ENCODE results near the gene WSB1. TPM values are rescaled to one million over a fixed set of nuclear protein-coding genes. Genes with fewer than 3 reads are reported as not detected.

Gene WSB1
- total and polyA plus RNA-seq, 9 of the 15 experiments (the other 6 are each of a cell fraction or from before 2014, with no cell fraction given) = 22.8 to 229 (median 81.1) TPM

DNA sequence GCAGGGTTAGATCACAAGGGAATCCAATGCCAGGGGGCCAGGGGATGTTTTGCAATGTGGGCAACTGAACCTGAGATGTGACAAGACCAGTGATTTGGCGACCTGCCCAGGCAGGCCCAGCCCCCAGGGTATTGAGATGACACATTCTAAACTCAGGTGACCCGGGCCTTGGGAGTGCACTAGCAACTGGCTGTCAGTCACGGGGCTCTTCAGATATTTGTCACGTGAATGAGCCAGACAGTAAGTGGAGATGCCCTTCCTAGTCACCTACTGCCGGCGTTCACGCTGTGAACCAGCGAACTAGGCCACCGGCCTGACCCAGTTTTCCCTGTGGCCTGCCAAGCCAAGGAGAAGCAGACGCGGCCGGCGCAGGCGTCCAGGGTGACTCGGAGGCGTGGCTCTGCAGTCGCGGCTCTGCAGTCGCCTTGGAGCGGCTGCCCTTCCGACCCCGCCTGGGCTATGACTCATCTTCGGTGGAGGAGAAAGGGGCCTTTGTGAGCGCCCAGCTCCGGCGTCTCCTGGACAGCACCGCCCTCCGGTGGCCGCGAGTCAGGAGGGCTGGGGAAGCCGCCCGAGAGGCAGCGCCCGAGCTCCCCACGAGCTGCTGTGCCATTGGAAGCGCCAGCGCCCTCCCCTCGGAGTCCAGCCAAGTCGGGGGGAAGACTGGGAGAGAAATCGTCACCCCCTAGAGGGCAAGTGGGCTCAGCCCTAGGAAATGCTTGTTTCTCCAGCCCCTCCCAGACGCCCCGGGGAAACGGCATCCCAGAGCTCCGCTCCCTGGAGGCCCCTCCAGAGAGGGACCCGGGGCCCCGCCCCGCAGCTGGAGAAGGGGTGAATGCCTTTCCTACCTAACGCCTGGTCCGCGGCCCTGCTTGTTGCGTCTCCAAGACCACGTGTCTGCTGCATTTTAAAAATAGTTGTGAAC, 38.8 kb downstream of the WSB1 start (continued):
- TF ChIP-seq TEAD1 (CRISPR knock-in tag; IDR thresholded peaks at IDR 0.05) = peak; percentile 31 to 65; a peak in 3 of 4 replicates
- TF ChIP-seq FOXK1 (CRISPR knock-in tag; IDR thresholded peaks at IDR 0.05; ENCODE audit: borderline replicate concordance) = peak; percentile 43; the same call in 1 of the 2 replicates
- TF ChIP-seq ZBED1 (IDR thresholded peaks at IDR 0.05) = no peak
- 0 out of 2 replicates have a peak, but pooled peaks have one; percentile 51 for TF ChIP-seq CREB3L1 (IDR thresholded peaks at IDR 0.05; ENCODE audit: borderline replicate concordance, low read depth)
- TF ChIP-seq E2F1 (CRISPR knock-in tag; IDR thresholded peaks at IDR 0.05) = peak; percentile 82; the same call in 1 of the 2 replicates
- no peak for TF ChIP-seq ARHGAP35 (IDR thresholded peaks at IDR 0.05; ENCODE audit: partially characterized antibody)
- TF ChIP-seq, protein P1, sequence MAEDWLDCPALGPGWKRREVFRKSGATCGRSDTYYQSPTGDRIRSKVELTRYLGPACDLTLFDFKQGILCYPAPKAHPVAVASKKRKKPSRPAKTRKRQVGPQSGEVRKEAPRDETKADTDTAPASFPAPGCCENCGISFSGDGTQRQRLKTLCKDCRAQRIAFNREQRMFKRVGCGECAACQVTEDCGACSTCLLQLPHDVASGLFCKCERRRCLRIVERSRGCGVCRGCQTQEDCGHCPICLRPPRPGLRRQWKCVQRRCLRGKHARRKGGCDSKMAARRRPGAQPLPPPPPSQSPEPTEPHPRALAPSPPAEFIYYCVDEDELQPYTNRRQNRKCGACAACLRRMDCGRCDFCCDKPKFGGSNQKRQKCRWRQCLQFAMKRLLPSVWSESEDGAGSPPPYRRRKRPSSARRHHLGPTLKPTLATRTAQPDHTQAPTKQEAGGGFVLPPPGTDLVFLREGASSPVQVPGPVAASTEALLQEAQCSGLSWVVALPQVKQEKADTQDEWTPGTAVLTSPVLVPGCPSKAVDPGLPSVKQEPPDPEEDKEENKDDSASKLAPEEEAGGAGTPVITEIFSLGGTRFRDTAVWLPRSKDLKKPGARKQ (CRISPR knock-in tag; IDR thresholded peaks at IDR 0.05) = no peak
- TF ChIP-seq HDAC6 (IDR thresholded peaks at IDR 0.05; ENCODE audit: low read depth, low read length) = no peak
- TF ChIP-seq, protein P2, sequence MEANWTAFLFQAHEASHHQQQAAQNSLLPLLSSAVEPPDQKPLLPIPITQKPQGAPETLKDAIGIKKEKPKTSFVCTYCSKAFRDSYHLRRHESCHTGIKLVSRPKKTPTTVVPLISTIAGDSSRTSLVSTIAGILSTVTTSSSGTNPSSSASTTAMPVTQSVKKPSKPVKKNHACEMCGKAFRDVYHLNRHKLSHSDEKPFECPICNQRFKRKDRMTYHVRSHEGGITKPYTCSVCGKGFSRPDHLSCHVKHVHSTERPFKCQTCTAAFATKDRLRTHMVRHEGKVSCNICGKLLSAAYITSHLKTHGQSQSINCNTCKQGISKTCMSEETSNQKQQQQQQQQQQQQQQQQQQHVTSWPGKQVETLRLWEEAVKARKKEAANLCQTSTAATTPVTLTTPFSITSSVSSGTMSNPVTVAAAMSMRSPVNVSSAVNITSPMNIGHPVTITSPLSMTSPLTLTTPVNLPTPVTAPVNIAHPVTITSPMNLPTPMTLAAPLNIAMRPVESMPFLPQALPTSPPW (CRISPR knock-in tag; IDR thresholded peaks at IDR 0.05) = peak; percentile 91
- peak; percentile 72 for TF ChIP-seq POLR2A (conservative IDR thresholded peaks at IDR 0.05)
- TF ChIP-seq RBM22 (IDR thresholded peaks at IDR 0.05; ENCODE audit: low read depth, low read length, poor library complexity, severe bottlenecking) = peak; percentile 57
- TF ChIP-seq, protein P3, sequence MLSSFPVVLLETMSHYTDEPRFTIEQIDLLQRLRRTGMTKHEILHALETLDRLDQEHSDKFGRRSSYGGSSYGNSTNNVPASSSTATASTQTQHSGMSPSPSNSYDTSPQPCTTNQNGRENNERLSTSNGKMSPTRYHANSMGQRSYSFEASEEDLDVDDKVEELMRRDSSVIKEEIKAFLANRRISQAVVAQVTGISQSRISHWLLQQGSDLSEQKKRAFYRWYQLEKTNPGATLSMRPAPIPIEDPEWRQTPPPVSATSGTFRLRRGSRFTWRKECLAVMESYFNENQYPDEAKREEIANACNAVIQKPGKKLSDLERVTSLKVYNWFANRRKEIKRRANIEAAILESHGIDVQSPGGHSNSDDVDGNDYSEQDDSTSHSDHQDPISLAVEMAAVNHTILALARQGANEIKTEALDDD (IDR thresholded peaks at IDR 0.05) = 0 out of 2 replicates have a peak, but pooled peaks have one; percentile 45
- peak; percentile 87 for TF ChIP-seq CTBP1 (IDR thresholded peaks at IDR 0.05; ENCODE audit: borderline replicate concordance)
- TF ChIP-seq CHD1 (IDR thresholded peaks at IDR 0.05; ENCODE audit: low read length) = no peak
- 0 out of 2 replicates have a peak, but pooled peaks have one; percentile 39 for TF ChIP-seq NFIX (CRISPR knock-in tag; IDR thresholded peaks at IDR 0.05; ENCODE audit: low read depth)
- TF ChIP-seq GTF2A2 (tag; IDR thresholded peaks at IDR 0.05) = no peak
- no peak for TF ChIP-seq RBM17 (IDR thresholded peaks at IDR 0.05; ENCODE audit: borderline replicate concordance, low read depth, low read length)
- no peak for TF ChIP-seq ARNT (IDR thresholded peaks at IDR 0.05)
- no peak for TF ChIP-seq SREBF1 (IDR thresholded peaks at IDR 0.05; ENCODE audit: borderline replicate concordance, low read depth, low read length)
- TF ChIP-seq PRPF4 (IDR thresholded peaks at IDR 0.05; ENCODE audit: insufficient read depth, low read depth, low read length, poor library complexity, severe bottlenecking) = no peak
